SU-DHL-6 (cell line): Measurements from ENCODE around the gene CD5L.
A peak's percentile ranks its signal among the peaks of the same experiment; 100 is the strongest.

Experiments used
- H2AFZ ChIP-seq: fragments of 200-600 bp; sonication (generic); 2 replicates; pipeline ENCODE4 v1.6.1; 2014; ENCODE audit warnings: low read depth, mild to moderate bottlenecking, moderate library complexity, mixed read lengths, antibody characterized with exemption, low read length; ENCODE audit not compliant: severe bottlenecking
- H3F3A ChIP-seq: fragments of 200-600 bp; shearing (Covaris generic); 2 replicates; pipeline ENCODE4 v1.6.0; 2016; ENCODE audit warnings: antibody characterized with exemption, mild to moderate bottlenecking; ENCODE audit not compliant: insufficient read depth
- H3K27ac ChIP-seq: fragments of 200-600 bp; sonication (generic); 2 replicates; pipeline ENCODE4 v1.5.1; 2016; ENCODE audit warnings: low read depth, mild to moderate bottlenecking, low read length, moderate library complexity, mixed read lengths
- H3K27me3 ChIP-seq: fragments of 200-600 bp; sonication (generic), shearing (Covaris generic); 2 replicates; pipeline ENCODE4 v1.6.0; 2014; ENCODE audit warnings: mild to moderate bottlenecking, low read length
- H3K36me3 ChIP-seq: fragments of 200-600 bp; sonication (generic); 2 replicates; pipeline ENCODE4 v1.6.1; 2014; ENCODE audit warnings: mild to moderate bottlenecking, low read length, mixed read lengths
- H3K4me2 ChIP-seq: fragments of 300-600, 200-600 bp; shearing (Covaris generic), sonication (generic); 2 replicates; pipeline ENCODE4 v1.6.0; 2014; ENCODE audit warnings: low read length, low read depth, mild to moderate bottlenecking; ENCODE audit not compliant: poor library complexity, severe bottlenecking
- H3K4me3 ChIP-seq: fragments of 200-600 bp; sonication (generic); 2 replicates; pipeline ENCODE4 v1.5.1; 2014; ENCODE audit warnings: antibody characterized with exemption, low read length, mild to moderate bottlenecking, mixed read lengths; ENCODE audit not compliant: insufficient read depth, poor library complexity, severe bottlenecking
- H3K79me2 ChIP-seq: fragments of 200-600 bp; sonication (generic); 2 replicates; pipeline ENCODE4 v1.6.1; 2014; ENCODE audit warnings: mild to moderate bottlenecking, low read length, moderate library complexity; ENCODE audit not compliant: insufficient read depth
- H3K9ac ChIP-seq: fragments of 200-600 bp; sonication (generic); 2 replicates; pipeline ENCODE4 v1.7.0; 2014; ENCODE audit warnings: mild to moderate bottlenecking, low read length
- H3K9me2 ChIP-seq: fragments of 200-600 bp; sonication (generic); replicated peaks from 2 replicates; pipeline ENCODE4 v1.6.1; 2014; ENCODE audit warnings: low read length; ENCODE audit not compliant: insufficient read depth
- H3K9me3 ChIP-seq: fragments of 200-600 bp; sonication (generic); 2 replicates; pipeline ENCODE4 v1.6.1; 2014; ENCODE audit warnings: low read length, mixed read lengths; ENCODE audit not compliant: insufficient read depth
- H4K20me1 ChIP-seq: fragments of 200-600 bp; sonication (generic); 2 replicates; pipeline ENCODE4 v1.6.1; 2014; ENCODE audit warnings: low read depth, mild to moderate bottlenecking, antibody characterized with exemption, low read length, moderate library complexity, mixed read lengths
- EZH2phosphoT487 ChIP-seq: fragments of 200-600 bp; sonication (generic), shearing (Covaris generic); conservative IDR thresholded peaks from 2 replicates; pipeline ENCODE4 v1.6.1; 2018; ENCODE audit warnings: mild to moderate bottlenecking, antibody characterized with exemption, low read length, moderate library complexity, mixed read lengths
- TF ChIP-seq, protein P1 (sequence below): fragments of 200-600 bp; sonication (generic); IDR thresholded peaks from one replicate; pipeline ENCODE4 v1.5.1; 2017; ENCODE audit warnings: antibody characterized with exemption, mild to moderate bottlenecking, low read length, moderate library complexity; ENCODE audit not compliant: insufficient read depth, poor library complexity, severe bottlenecking

Gene CD5L

DNA sequence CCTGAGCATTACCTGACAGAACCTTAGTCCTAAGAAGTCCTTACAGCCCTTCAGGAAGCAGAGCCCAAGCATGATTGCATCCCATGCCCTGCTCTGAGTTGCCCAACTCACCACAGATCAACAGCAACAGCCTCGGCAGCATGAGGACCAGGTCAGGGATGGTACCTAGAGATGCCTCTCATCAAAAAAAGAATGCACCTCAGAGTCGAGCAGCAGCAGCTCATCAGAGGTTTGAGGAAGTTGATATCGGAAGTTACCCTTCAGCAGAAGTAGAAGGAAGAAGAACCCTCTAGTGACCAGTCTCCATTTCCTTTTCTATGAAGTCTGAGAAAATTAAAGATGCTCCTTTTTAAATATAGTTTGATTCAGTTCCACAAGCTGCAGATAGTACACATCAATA lies 21.7 kb downstream of the CD5L start, which contains the start of gene FCRL1:
Gene FCRL1, minus strand, starts transcription at position 225 of the 400 bp plus-strand sequence. Its CDS starts 83 bp downstream, at position 142.
- peak within 1 kb of the TSS; percentile 67 for H3K9ac ChIP-seq
- H3K79me2 ChIP-seq, result peaks cover 46% of the 10 kb centered on the region
- no peaks in the 10 kb centered on the region for H3K9me2 ChIP-seq
- H3F3A ChIP-seq, result peaks cover 37% of the 10 kb centered on the region
- H3K27me3 ChIP-seq, result no peaks in the 10 kb centered on the region
- H3K4me2 ChIP-seq, result peak within 1 kb of the TSS; percentile 78
- H3K36me3 ChIP-seq, result 0 out of 2 replicates have a peak, but pooled peaks cover 4% of the 10 kb centered on the region
- no peaks in the 10 kb centered on the region for H4K20me1 ChIP-seq
- H3K27ac ChIP-seq, result peak within 1 kb of the TSS; percentile 86
- H2AFZ ChIP-seq, result peak within 1 kb of the TSS; percentile 4
- peak within 1 kb of the TSS; percentile 61 for H3K4me3 ChIP-seq
- TF ChIP-seq, protein P1, sequence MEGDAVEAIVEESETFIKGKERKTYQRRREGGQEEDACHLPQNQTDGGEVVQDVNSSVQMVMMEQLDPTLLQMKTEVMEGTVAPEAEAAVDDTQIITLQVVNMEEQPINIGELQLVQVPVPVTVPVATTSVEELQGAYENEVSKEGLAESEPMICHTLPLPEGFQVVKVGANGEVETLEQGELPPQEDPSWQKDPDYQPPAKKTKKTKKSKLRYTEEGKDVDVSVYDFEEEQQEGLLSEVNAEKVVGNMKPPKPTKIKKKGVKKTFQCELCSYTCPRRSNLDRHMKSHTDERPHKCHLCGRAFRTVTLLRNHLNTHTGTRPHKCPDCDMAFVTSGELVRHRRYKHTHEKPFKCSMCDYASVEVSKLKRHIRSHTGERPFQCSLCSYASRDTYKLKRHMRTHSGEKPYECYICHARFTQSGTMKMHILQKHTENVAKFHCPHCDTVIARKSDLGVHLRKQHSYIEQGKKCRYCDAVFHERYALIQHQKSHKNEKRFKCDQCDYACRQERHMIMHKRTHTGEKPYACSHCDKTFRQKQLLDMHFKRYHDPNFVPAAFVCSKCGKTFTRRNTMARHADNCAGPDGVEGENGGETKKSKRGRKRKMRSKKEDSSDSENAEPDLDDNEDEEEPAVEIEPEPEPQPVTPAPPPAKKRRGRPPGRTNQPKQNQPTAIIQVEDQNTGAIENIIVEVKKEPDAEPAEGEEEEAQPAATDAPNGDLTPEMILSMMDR, result no peak
- no peak for TF ChIP-seq EZH2phosphoT487
- H3K9me3 ChIP-seq, result no peaks in the 10 kb centered on the region

DNA sequence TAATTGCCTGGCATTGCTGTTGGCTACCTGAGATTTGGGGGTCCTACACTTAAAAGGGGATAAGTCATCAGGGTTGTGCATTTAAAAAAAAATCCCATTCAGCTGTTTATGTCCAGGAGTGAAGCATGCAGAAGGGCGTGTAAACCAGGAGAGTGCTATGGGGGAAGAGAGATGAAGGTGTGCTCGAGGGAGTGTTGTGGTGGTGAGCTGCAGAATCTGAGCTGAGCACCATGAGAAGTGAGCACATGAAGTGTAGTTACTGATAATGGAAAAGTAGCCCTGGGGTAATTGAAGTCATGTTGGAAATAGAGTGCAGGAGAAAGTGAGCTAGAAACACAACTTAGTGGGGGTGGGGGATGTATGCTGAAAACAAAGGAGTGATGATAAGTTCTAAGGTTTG lies 22.4 kb downstream of the CD5L start:
- Histone ChIP-seq H2AFZ (no peak overlapping the region), H3F3A (peaks cover 37% of the 10 kb centered on the region), H3K27me3 (no peaks in the 10 kb centered on the region), H3K4me3 (peak overlapping the region; percentile 61), H3K4me2 (peak overlapping the region; percentile 78), H4K20me1 (no peaks in the 10 kb centered on the region), H3K9me3 (peaks cover under 1% of the 10 kb centered on the region; the same call in 1 of the 2 replicates), H3K9me2 (no peaks in the 10 kb centered on the region), H3K9ac (peak overlapping the region; percentile 67), H3K36me3 (peaks cover 10% of the 10 kb centered on the region), H3K79me2 (peaks cover 53% of the 10 kb centered on the region), H3K27ac (peak overlapping the region; percentile 86)
- no peak for TF ChIP-seq EZH2phosphoT487

DNA sequence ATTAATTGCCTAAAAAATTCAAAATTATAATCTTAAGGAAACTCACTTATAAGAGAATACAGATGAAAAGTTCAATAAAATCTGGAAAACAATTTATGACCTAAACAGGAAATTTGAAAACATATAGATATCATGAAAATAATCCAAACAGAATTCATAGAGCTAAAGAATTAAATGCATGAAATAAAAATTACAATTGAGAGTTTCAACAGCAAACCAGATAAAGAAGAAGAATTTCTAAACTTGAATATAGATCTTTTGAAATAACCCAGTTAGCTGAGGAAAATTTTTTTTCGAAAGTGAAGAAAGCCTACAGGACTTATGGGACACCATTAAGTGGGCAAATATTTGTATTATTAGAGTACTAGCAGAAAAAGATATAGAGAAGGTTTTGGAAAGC lies 28.3 kb downstream of the CD5L start:
- peak overlapping the region; percentile 86; the same call in 1 of the 2 replicates for H3K27ac ChIP-seq

More for the DNA sequence above, 28.3 kb downstream of the CD5L start:
- Histone ChIP-seq H3K4me3 (no peak overlapping the region), H3K27me3 (no peaks in the 10 kb centered on the region), H3K36me3 (peaks cover 31% of the 10 kb centered on the region), H3K4me2 (no peak overlapping the region), H3K9me2 (no peaks in the 10 kb centered on the region), H3K9me3 (peaks cover 12% of the 10 kb centered on the region; the same call in 1 of the 2 replicates), H3F3A (peaks cover 40% of the 10 kb centered on the region), H4K20me1 (no peaks in the 10 kb centered on the region), H3K9ac (no peak overlapping the region), H2AFZ (no peak overlapping the region), H3K79me2 (peaks cover 95% of the 10 kb centered on the region)
- TF ChIP-seq, protein P1, result no peak
- no peak for TF ChIP-seq EZH2phosphoT487
